ENCODE data around the gene GNB1.

DNA sequence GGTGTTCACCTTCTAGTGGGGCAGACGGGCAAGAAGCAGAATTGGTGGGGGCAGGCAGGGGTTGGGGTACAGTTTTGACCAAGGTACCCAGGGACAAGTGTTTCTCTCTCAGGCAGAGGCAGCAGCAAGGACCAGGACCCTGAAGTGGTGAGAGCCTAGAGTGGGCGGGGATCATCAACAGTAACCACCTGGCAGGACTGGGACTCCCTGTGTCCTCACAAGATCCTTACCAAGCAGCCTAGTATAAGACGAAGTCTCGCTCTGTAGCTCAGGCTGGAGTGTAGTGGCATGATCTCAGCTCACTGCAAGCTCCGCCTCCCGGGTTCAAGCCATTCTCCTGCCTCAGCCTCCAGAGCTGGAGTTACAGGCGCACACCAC is 109.4 kb downstream of the GNB1 start:
- no peak for TF ChIP-seq POLR2A (IDR thresholded peaks at IDR 0.05)
- TF ChIP-seq, protein P1, sequence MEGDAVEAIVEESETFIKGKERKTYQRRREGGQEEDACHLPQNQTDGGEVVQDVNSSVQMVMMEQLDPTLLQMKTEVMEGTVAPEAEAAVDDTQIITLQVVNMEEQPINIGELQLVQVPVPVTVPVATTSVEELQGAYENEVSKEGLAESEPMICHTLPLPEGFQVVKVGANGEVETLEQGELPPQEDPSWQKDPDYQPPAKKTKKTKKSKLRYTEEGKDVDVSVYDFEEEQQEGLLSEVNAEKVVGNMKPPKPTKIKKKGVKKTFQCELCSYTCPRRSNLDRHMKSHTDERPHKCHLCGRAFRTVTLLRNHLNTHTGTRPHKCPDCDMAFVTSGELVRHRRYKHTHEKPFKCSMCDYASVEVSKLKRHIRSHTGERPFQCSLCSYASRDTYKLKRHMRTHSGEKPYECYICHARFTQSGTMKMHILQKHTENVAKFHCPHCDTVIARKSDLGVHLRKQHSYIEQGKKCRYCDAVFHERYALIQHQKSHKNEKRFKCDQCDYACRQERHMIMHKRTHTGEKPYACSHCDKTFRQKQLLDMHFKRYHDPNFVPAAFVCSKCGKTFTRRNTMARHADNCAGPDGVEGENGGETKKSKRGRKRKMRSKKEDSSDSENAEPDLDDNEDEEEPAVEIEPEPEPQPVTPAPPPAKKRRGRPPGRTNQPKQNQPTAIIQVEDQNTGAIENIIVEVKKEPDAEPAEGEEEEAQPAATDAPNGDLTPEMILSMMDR (IDR thresholded peaks at IDR 0.05): no peak

All from testis (tissue), 2 donors.